HepG2 (cell line): ENCODE measurements around the gene PPP2R5C. TPM values are rescaled to one million over a fixed set of nuclear protein-coding genes. Genes with fewer than 3 reads are reported as not detected.

Experiments used
- CENPX ChIP-seq: sonication (generic); formaldehyde crosslinking; IDR thresholded peaks from 2 replicates; pipeline ENCODE4 v1.9.0; 2021; ENCODE audit warnings: mild to moderate bottlenecking, missing genetic modification reagents, moderate library complexity
- CREBL2 ChIP-seq: sonication (generic); formaldehyde crosslinking; IDR thresholded peaks from 2 replicates; pipeline ENCODE4 v1.8.1; 2023; ENCODE audit warnings: missing genetic modification reagents, mild to moderate bottlenecking, borderline replicate concordance
- DPF2 ChIP-seq: sonication (generic); formaldehyde crosslinking; IDR thresholded peaks from 2 replicates; pipeline ENCODE4 v1.4.0; 2020; ENCODE audit warnings: mild to moderate bottlenecking, low read depth, missing genetic modification reagents, borderline replicate concordance
- NFYC ChIP-seq: IDR thresholded peaks from 2 replicates; pipeline ENCODE4 v1.6.1; 2016; ENCODE audit warnings: missing genetic modification reagents, missing compliant biosample characterization
- SP1 ChIP-seq, 2 experiments: fragments of 450-650 bp in 1 of 2; sonication (generic) in 1 of 2; formaldehyde crosslinking in 1 of 2; IDR thresholded peaks; 2 replicates each; pipeline versions ENCODE4 v1.4.0 to v1.6.1; 2016 to 2020; ENCODE audit warnings: missing genetic modification reagents in 1 of 2
- THRA ChIP-seq: sonication (generic); formaldehyde crosslinking; IDR thresholded peaks from 2 replicates; pipeline ENCODE4 v1.4.0; 2020; ENCODE audit warnings: missing genetic modification reagents, borderline replicate concordance
- ZFP36 ChIP-seq: fragments of 150-350 bp; IDR thresholded peaks from 2 replicates; pipeline ENCODE4 v1.6.1; 2018; ENCODE audit warnings: borderline replicate concordance, low read length, low read depth; ENCODE audit not compliant: partially characterized antibody
- ZFP37 ChIP-seq: sonication (generic); formaldehyde crosslinking; IDR thresholded peaks from 2 replicates; pipeline ENCODE4 v1.4.0; 2020; ENCODE audit warnings: missing genetic modification reagents, borderline replicate concordance
- ZFP91 ChIP-seq: sonication (generic); formaldehyde crosslinking; IDR thresholded peaks from 2 replicates; pipeline ENCODE4 v1.9.0; 2022; ENCODE audit warnings: missing genetic modification reagents, mild to moderate bottlenecking, borderline replicate concordance
- ZNF331 ChIP-seq: sonication (generic); formaldehyde crosslinking; IDR thresholded peaks from 2 replicates; pipeline ENCODE4 v1.4.0; 2020; ENCODE audit warnings: missing genetic modification reagents
- ZNF678 ChIP-seq: sonication (generic); formaldehyde crosslinking; IDR thresholded peaks from 2 replicates; pipeline ENCODE4 v1.4.0; 2020; ENCODE audit warnings: mild to moderate bottlenecking, missing genetic modification reagents
- ZNF878 ChIP-seq: sonication (generic); formaldehyde crosslinking; IDR thresholded peaks from 2 replicates; pipeline ENCODE4 v1.8.1; 2023; ENCODE audit warnings: mild to moderate bottlenecking, missing genetic modification reagents, moderate library complexity
- ZSCAN25 ChIP-seq: sonication (generic); formaldehyde crosslinking; IDR thresholded peaks from 2 replicates; pipeline ENCODE4 v1.8.0; 2022; ENCODE audit warnings: mild to moderate bottlenecking, missing genetic modification reagents
- polyA plus RNA-seq, 8 experiments: library from polyadenylated mRNA; depleted of rRNA in 3 of 8; stranded (reverse) in 7 of 8; unstranded in 1 of 8; fragments of >200 nt; fragmentation: Illumina TruSeq in 4 of 8; extraction: Trizol in 4 of 8; gene quantifications; 2 replicates each; pipeline versions ENCODE4 v1.2.1 to v1.2.3, GENCODE V29; 2011 to 2016; ENCODE audit warnings: low read depth in 4 of 8, missing spikeins in 1 of 8, mixed read lengths in 1 of 8; ENCODE audit not compliant: insufficient read depth in 1 of 8
- total RNA-seq, 5 experiments: library from RNA; depleted of rRNA; stranded (reverse); fragments of >200 nt; fragmentation: Illumina TruSeq; extraction: Trizol; gene quantifications; 2 replicates each; pipeline ENCODE4 v1.2.3, GENCODE V29; 2016; ENCODE audit warnings: low read depth in 1 of 5
- TF ChIP-seq, protein P1 (sequence below): sonication (generic); formaldehyde crosslinking; IDR thresholded peaks from 2 replicates; pipeline ENCODE4 v1.5.1; 2020; ENCODE audit warnings: mild to moderate bottlenecking, missing genetic modification reagents, moderate library complexity
- TF ChIP-seq, protein P2 (sequence below): sonication (generic); formaldehyde crosslinking; IDR thresholded peaks from 2 replicates; pipeline ENCODE4 v1.8.0; 2022; ENCODE audit warnings: mild to moderate bottlenecking, missing genetic modification reagents, moderate library complexity

The PPP2R5C gene
- total and polyA plus RNA-seq, 2 of the 13 experiments (the other 11 are each of a cell fraction or from before 2014, with no cell fraction given): 74.3 to 78.5 TPM

- TF ChIP-seq, protein P1, sequence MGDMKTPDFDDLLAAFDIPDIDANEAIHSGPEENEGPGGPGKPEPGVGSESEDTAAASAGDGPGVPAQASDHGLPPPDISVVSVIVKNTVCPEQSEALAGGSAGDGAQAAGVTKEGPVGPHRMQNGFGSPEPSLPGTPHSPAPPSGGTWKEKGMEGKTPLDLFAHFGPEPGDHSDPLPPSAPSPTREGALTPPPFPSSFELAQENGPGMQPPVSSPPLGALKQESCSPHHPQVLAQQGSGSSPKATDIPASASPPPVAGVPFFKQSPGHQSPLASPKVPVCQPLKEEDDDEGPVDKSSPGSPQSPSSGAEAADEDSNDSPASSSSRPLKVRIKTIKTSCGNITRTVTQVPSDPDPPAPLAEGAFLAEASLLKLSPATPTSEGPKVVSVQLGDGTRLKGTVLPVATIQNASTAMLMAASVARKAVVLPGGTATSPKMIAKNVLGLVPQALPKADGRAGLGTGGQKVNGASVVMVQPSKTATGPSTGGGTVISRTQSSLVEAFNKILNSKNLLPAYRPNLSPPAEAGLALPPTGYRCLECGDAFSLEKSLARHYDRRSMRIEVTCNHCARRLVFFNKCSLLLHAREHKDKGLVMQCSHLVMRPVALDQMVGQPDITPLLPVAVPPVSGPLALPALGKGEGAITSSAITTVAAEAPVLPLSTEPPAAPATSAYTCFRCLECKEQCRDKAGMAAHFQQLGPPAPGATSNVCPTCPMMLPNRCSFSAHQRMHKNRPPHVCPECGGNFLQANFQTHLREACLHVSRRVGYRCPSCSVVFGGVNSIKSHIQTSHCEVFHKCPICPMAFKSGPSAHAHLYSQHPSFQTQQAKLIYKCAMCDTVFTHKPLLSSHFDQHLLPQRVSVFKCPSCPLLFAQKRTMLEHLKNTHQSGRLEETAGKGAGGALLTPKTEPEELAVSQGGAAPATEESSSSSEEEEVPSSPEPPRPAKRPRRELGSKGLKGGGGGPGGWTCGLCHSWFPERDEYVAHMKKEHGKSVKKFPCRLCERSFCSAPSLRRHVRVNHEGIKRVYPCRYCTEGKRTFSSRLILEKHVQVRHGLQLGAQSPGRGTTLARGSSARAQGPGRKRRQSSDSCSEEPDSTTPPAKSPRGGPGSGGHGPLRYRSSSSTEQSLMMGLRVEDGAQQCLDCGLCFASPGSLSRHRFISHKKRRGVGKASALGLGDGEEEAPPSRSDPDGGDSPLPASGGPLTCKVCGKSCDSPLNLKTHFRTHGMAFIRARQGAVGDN (CRISPR knock-in tag): peak; percentile 84
- no peak for TF ChIP-seq SP1 (IDR thresholded peaks at IDR 0.05)
- peak; percentile 55 for TF ChIP-seq SP1 (CRISPR knock-in tag; IDR thresholded peaks at IDR 0.05)
- TF ChIP-seq DPF2 (CRISPR knock-in tag): no peak
- peak; percentile 71 for TF ChIP-seq ZFP91
- TF ChIP-seq THRA (CRISPR knock-in tag): no peak
- TF ChIP-seq, protein P2, sequence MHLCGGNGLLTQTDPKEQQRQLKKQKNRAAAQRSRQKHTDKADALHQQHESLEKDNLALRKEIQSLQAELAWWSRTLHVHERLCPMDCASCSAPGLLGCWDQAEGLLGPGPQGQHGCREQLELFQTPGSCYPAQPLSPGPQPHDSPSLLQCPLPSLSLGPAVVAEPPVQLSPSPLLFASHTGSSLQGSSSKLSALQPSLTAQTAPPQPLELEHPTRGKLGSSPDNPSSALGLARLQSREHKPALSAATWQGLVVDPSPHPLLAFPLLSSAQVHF (CRISPR knock-in tag): no peak
- no peak for TF ChIP-seq CENPX (CRISPR knock-in tag)
- TF ChIP-seq ZNF331: 0 out of 2 replicates have a peak, but pooled peaks have one; percentile 49
- TF ChIP-seq ZSCAN25: peak; percentile 99
- TF ChIP-seq ZNF878 (CRISPR knock-in tag): no peak
- TF ChIP-seq ZNF678: no peak
- TF ChIP-seq ZFP36: no peak
- TF ChIP-seq ZFP37 (CRISPR knock-in tag): 0 out of 2 replicates have a peak, but pooled peaks have one; percentile 20
- no peak for TF ChIP-seq CREBL2 (CRISPR knock-in tag)
- TF ChIP-seq NFYC (CRISPR knock-in tag): 0 out of 2 replicates have a peak, but pooled peaks have one; percentile 20
Observed at GRCh38 chr14:101761032-101761880, at the start of gene PPP2R5C (continued).
